PC-9 (cell line): ENCODE results near the gene LTBP4. TPM values are rescaled to one million over a fixed set of nuclear protein-coding genes. Genes with fewer than 3 reads are reported as not detected.

Experiments
- BruUV-seq: library from RNA; stranded (reverse); fragments of 400-500 nt; replicated peaks from 2 replicates; lab custom pipeline; 2021; lab: Mats Ljungman, UMichigan
- CTCF ChIA-PET: fragments of 300-600 bp; sonication (Branson Sonifier 250); formaldehyde crosslinking; loops from one replicate; lab custom pipeline; 2022; ENCODE audit warnings: antibody characterized with exemption; lab: Charles Lee
- POLR2A ChIA-PET: fragments of 300-600 bp; sonication (Branson Sonifier 250); formaldehyde crosslinking; loops from one replicate; lab custom pipeline; 2022; ENCODE audit warnings: antibody characterized with exemption; ENCODE audit not compliant: unreplicated experiment; lab: Charles Lee
- DNase-seq, 2 experiments: peaks; one replicate each; pipeline versions ENCODE4 v3.0.0 to v3.0.0-alpha.2; 2015 to 2022; ENCODE audit warnings: mixed read lengths in 1 of 2
- H2AFZ ChIP-seq: fragments of 200-600 bp; sonication (generic); 2 replicates; pipeline ENCODE4 v1.8.1; 2017; ENCODE audit warnings: antibody characterized with exemption
- H3F3A ChIP-seq: fragments of 200-600 bp; sonication (generic); 2 replicates; pipeline ENCODE4 v1.8.1; 2017; ENCODE audit warnings: antibody characterized with exemption, mild to moderate bottlenecking, low read depth; ENCODE audit not compliant: insufficient read depth
- H3K27ac ChIP-seq: fragments of 200-600 bp; sonication (generic); 2 replicates; pipeline ENCODE4 v1.6.1; 2016; ENCODE audit warnings: mixed run types
- H3K27me3 ChIP-seq: fragments of 200-600 bp; sonication (generic); 2 replicates; pipeline ENCODE4 v1.6.1; 2016; ENCODE audit warnings: low read depth, mixed run types; ENCODE audit not compliant: insufficient read depth
- H3K36me3 ChIP-seq: fragments of 200-600 bp; sonication (generic); 2 replicates; pipeline ENCODE4 v1.6.1; 2016; ENCODE audit warnings: low read depth, mixed run types
- H3K4me1 ChIP-seq: fragments of 200-600 bp; sonication (generic); replicated peaks from 2 replicates; pipeline ENCODE4 v1.6.1; 2016; ENCODE audit warnings: mixed run types; ENCODE audit not compliant: insufficient read depth
- H3K4me2 ChIP-seq: fragments of 200-600 bp; sonication (generic); 2 replicates; pipeline ENCODE4 v1.6.1; 2017; ENCODE audit warnings: mixed run types
- H3K4me3 ChIP-seq: fragments of 200-600 bp; sonication (generic); 2 replicates; pipeline ENCODE4 v1.6.1; 2016; ENCODE audit warnings: mixed run types
- H3K79me2 ChIP-seq: fragments of 200-600 bp; sonication (generic); 2 replicates; pipeline ENCODE4 v1.6.1; 2017; ENCODE audit warnings: low read depth, mixed run types
- H3K9me2 ChIP-seq: fragments of 200-600 bp; sonication (generic); 2 replicates; pipeline ENCODE4 v1.8.1; 2017; ENCODE audit warnings: mild to moderate bottlenecking; ENCODE audit not compliant: insufficient read depth
- H3K9me3 ChIP-seq: fragments of 200-600 bp; sonication (generic); 2 replicates; pipeline ENCODE4 v1.8.1; 2016; ENCODE audit warnings: low read depth; ENCODE audit not compliant: insufficient read depth
- H4K20me1 ChIP-seq: fragments of 200-600 bp; sonication (generic); 2 replicates; pipeline ENCODE4 v1.8.1; 2017; ENCODE audit not compliant: insufficient read depth
- EZH2 ChIP-seq: fragments of 200-600 bp; sonication (generic); IDR thresholded peaks from 2 replicates; pipeline ENCODE4 v1.8.0; 2017; ENCODE audit warnings: antibody characterized with exemption, low read depth
- intact Hi-C: fragments of 100-400 bp; cut with micrococcal nuclease; formaldehyde crosslinking; loops from one replicate; pipeline ENCODE4 v1.10.0; 2022; ENCODE audit not compliant: unreplicated experiment
- total RNA-seq: library from RNA; stranded (reverse); gene quantifications from 2 replicates; pipeline ENCODE4 v1.2.3, GENCODE V29; 2021
- TF ChIP-seq, protein P1 (sequence below): fragments of 200-600 bp; sonication (generic); conservative IDR thresholded peaks from 2 replicates; pipeline ENCODE4 v1.6.1; 2017; ENCODE audit warnings: mixed run types, antibody characterized with exemption, mild to moderate bottlenecking, moderate library complexity

Gene LTBP4
- total RNA-seq, 1 experiment from 2014 or later, result 163 TPM

DNA sequence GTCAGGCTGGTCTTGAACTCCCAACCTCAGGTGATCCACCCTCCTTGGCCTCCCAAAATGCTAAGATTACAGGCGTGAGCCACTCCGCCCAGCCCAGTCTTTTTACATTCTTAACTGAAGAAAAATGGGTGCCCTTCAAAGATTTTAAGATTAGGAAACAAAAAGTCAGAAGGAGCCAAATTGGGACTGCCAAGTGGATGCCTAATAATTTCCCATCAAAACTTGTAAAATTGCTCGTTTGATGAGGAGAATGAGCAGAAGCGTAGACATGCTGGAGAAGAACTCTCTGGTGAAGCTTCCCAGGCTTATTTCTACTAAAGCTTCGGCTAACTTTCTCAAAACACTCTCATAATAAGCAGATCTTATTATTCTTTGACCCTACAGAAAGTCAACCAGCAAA is 57.9 kb downstream of the LTBP4 start:
- no peak for DNase-seq
- no TSS peak for BruUV-seq
- TF ChIP-seq EZH2, result no peak
- TF ChIP-seq, protein P1, sequence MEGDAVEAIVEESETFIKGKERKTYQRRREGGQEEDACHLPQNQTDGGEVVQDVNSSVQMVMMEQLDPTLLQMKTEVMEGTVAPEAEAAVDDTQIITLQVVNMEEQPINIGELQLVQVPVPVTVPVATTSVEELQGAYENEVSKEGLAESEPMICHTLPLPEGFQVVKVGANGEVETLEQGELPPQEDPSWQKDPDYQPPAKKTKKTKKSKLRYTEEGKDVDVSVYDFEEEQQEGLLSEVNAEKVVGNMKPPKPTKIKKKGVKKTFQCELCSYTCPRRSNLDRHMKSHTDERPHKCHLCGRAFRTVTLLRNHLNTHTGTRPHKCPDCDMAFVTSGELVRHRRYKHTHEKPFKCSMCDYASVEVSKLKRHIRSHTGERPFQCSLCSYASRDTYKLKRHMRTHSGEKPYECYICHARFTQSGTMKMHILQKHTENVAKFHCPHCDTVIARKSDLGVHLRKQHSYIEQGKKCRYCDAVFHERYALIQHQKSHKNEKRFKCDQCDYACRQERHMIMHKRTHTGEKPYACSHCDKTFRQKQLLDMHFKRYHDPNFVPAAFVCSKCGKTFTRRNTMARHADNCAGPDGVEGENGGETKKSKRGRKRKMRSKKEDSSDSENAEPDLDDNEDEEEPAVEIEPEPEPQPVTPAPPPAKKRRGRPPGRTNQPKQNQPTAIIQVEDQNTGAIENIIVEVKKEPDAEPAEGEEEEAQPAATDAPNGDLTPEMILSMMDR, result no peak
- no peak overlapping the region for H3K4me3 ChIP-seq
- H3K9me2 ChIP-seq, result no peaks in the 10 kb centered on the region
- intact Hi-C loops, result no loop called here
- no peak overlapping the region for H3K27ac ChIP-seq
- no peaks in the 10 kb centered on the region for H3K9me3 ChIP-seq
- no peaks in the 10 kb centered on the region for H3K79me2 ChIP-seq
- POLR2A ChIA-PET, result interaction anchor here (0.6 kb wide), 2 partner anchors 91 to 189 kb away, joined by 3 to 4 read pairs; partner anchors contain the start of gene ACTMAP
- no peak overlapping the region for H3K4me2 ChIP-seq
- CTCF ChIA-PET, result no interaction called here
- H3F3A ChIP-seq, result peaks cover 12% of the 10 kb centered on the region; the same call in 1 of the 2 replicates
- H4K20me1 ChIP-seq, result no peaks in the 10 kb centered on the region
- H3K27me3 ChIP-seq, result no peaks in the 10 kb centered on the region
- no peak overlapping the region for H2AFZ ChIP-seq
- H3K36me3 ChIP-seq, result no peaks in the 10 kb centered on the region
- H3K4me1 ChIP-seq, result peaks cover 7% of the 10 kb centered on the region; the same call in 1 of the 2 replicates

DNA sequence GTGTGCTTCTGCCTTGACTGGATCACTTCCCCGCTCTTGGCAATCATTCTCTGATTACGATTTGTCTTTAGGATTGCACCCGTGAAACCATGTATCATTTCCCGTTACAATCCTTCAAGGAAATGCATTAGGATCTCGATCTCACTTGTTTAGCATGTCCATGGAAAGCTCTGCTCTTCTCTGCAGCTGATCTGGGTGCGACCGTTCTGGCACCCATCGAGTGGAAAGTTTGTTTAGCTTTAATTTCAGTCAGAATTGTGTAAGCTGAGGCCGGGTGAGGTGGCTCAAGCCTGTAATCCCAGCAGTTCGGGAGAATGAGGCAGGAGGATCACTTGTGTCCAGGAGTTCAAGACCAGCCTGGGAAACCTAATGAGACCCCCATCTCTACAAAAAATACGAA is 58.4 kb downstream of the LTBP4 start:
- H3K4me1 ChIP-seq, result peaks cover 10% of the 10 kb centered on the region; the same call in 1 of the 2 replicates
- H3K27me3 ChIP-seq, result no peaks in the 10 kb centered on the region
- POLR2A ChIA-PET, result interaction anchor here (0.6 kb wide), 2 partner anchors 91 to 188 kb away, joined by 3 to 4 read pairs; partner anchors contain the start of gene ACTMAP
- H3K9me2 ChIP-seq, result no peaks in the 10 kb centered on the region
- no peaks in the 10 kb centered on the region for H3K9me3 ChIP-seq
- intact Hi-C loops, result no loop called here
- CTCF ChIA-PET, result no interaction called here
- no peak overlapping the region for H3K4me3 ChIP-seq
- no peaks in the 10 kb centered on the region for H4K20me1 ChIP-seq
- no peaks in the 10 kb centered on the region for H3K36me3 ChIP-seq
- DNase-seq, result no peak
- H3K27ac ChIP-seq, result no peak overlapping the region
- H3K4me2 ChIP-seq, result no peak overlapping the region
- TF ChIP-seq, protein P1, result no peak
- TF ChIP-seq EZH2, result no peak
- H2AFZ ChIP-seq, result no peak overlapping the region
- H3F3A ChIP-seq, result peaks cover 16% of the 10 kb centered on the region; the same call in 1 of the 2 replicates
- no peaks in the 10 kb centered on the region for H3K79me2 ChIP-seq
- BruUV-seq, result no TSS peak

DNA sequence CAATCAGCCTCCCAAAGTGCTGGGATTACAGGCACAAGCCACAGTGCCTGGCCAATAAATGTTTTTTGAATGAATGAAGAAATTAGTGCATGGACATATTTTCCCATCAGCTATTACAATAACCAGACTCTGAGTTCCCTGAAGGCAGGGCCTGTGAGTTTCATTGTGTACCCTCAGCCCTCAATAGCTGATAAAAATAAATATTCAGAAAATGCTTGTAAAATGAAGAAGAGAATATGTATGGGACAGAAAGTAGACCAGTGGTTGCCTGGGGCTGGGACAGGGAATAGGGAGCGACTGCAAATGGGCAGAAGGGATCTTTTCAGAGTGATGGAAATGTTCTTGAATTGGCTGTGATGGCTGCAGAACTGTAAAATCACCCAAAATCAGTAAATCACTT is 60.4 kb downstream of the LTBP4 start:
- H3K4me1 ChIP-seq, result peaks cover 29% of the 10 kb centered on the region
- TF ChIP-seq, protein P1, result no peak
- TF ChIP-seq EZH2, result no peak
- BruUV-seq, result no TSS peak

More for the DNA sequence above, 60.4 kb downstream of the LTBP4 start:
- no peaks in the 10 kb centered on the region for H4K20me1 ChIP-seq
- H3K4me3 ChIP-seq, result no peak overlapping the region
- H3F3A ChIP-seq, result peaks cover 30% of the 10 kb centered on the region
- H3K36me3 ChIP-seq, result no peaks in the 10 kb centered on the region
- POLR2A ChIA-PET, result no interaction called here
- no peak overlapping the region for H3K4me2 ChIP-seq
- no peaks in the 10 kb centered on the region for H3K9me3 ChIP-seq
- DNase-seq, result no peak
- intact Hi-C loops, result loop anchor here (1.0 to 10.0 kb wide), 6 partner anchors 157 to 913 kb away; partner anchors contain the start of genes CEACAM21 and TGFB1
- H3K79me2 ChIP-seq, result no peaks in the 10 kb centered on the region
- H3K27me3 ChIP-seq, result no peaks in the 10 kb centered on the region
- no peak overlapping the region for H2AFZ ChIP-seq
- H3K9me2 ChIP-seq, result no peaks in the 10 kb centered on the region
- CTCF ChIA-PET, result interaction anchor here (0.6 kb wide), 2 partner anchors 26 to 234 kb away, joined by 4 to 18 read pairs; no protein-coding TSS in a partner anchor
- H3K27ac ChIP-seq, result no peak overlapping the region
